Esophagus muscularis mucosa (tissue), 4 donors: Measurements from ENCODE around the gene PEAK3. TPM values are rescaled to one million over a fixed set of nuclear protein-coding genes. Genes with fewer than 3 reads are reported as not detected.

Experiments
- DNase-seq: peaks from one replicate; pipeline ENCODE4 v3.0.0-alpha.2; 2017; ENCODE audit errors: extremely low spot score
- H3K27ac ChIP-seq, 4 donors: fragments of 200-600 bp; sonication (generic); replicated peaks in 1 of 4; 1 replicate in 3 of 4; 2 replicates in 1 of 4; pipeline ENCODE4 v1.5.1; 2016 to 2019; ENCODE audit warnings: mild to moderate bottlenecking in 1 of 4
- H3K27me3 ChIP-seq, 4 donors: fragments of 200-600 bp; sonication (generic); one replicate each; pipeline versions ENCODE4 v1.5.1 to v1.6.0; 2016 to 2019
- H3K36me3 ChIP-seq, 4 donors: fragments of 200-600 bp; sonication (generic); one replicate each; pipeline ENCODE4 v1.5.1; 2016 to 2019
- H3K4me1 ChIP-seq, 4 donors: fragments of 200-600 bp; sonication (generic); one replicate each; pipeline ENCODE4 v1.5.1; 2016 to 2019
- H3K4me3 ChIP-seq, 4 donors: fragments of 200-600 bp; sonication (generic); 1 replicate in 2 of 4; 2 replicates in 2 of 4; pipeline ENCODE4 v1.5.1; 2016 to 2019; ENCODE audit warnings: mild to moderate bottlenecking in 4 of 4, moderate library complexity in 1 of 4
- H3K9me3 ChIP-seq, 4 donors: fragments of 200-600 bp; sonication (generic); 1 replicate in 3 of 4; 2 replicates in 1 of 4; pipeline ENCODE4 v1.5.1; 2016 to 2019
- EP300 ChIP-seq: sonication (generic); formaldehyde crosslinking; IDR thresholded peaks from one replicate; pipeline ENCODE4 v1.6.1; 2017; ENCODE audit warnings: antibody characterized with exemption
- POLR2A ChIP-seq: fragments of 450-650 bp; IDR thresholded peaks from one replicate; pipeline ENCODE4 v1.6.1; 2017; ENCODE audit warnings: antibody characterized with exemption, moderate library complexity, mild to moderate bottlenecking, low read depth
- POLR2AphosphoS5 ChIP-seq, 2 donors: sonication (generic); formaldehyde crosslinking; IDR thresholded peaks; one replicate each; pipeline ENCODE4 v1.6.1; 2017; ENCODE audit warnings: antibody characterized with exemption in 2 of 2
- WGBS: methylation state at CpG from one replicate; pipeline ENCODE4 v1.1.5; 2018; 5-methylcytosine and 5-hydroxymethylcytosine counted together
- intact Hi-C: fragments of 100-400 bp; cut with DNase I; formaldehyde crosslinking; loops from one replicate; pipeline ENCODE4 v1.15.1; 2023
- total RNA-seq, 4 donors: library from RNA; depleted of rRNA; stranded (reverse); fragments of >200 nt; gene quantifications; one replicate each; pipeline versions ENCODE4 v1.1.0 to v1.2.1, GENCODE V29; 2016
- TF ChIP-seq, protein P1 (sequence below), 3 experiments: fragments of 200-600 bp in 2 of 3; fragments of 450-650 bp in 1 of 3; sonication (generic) in 2 of 3; IDR thresholded peaks; one replicate each; pipeline ENCODE4 v1.5.1; 2017 to 2019; ENCODE audit warnings: antibody characterized with exemption in 3 of 3, mild to moderate bottlenecking in 2 of 3, moderate library complexity in 1 of 3

Gene PEAK3
- total RNA-seq, 4 donors from 2014 or later = 0.78 to 2.3 (median 1.3) TPM

DNA sequence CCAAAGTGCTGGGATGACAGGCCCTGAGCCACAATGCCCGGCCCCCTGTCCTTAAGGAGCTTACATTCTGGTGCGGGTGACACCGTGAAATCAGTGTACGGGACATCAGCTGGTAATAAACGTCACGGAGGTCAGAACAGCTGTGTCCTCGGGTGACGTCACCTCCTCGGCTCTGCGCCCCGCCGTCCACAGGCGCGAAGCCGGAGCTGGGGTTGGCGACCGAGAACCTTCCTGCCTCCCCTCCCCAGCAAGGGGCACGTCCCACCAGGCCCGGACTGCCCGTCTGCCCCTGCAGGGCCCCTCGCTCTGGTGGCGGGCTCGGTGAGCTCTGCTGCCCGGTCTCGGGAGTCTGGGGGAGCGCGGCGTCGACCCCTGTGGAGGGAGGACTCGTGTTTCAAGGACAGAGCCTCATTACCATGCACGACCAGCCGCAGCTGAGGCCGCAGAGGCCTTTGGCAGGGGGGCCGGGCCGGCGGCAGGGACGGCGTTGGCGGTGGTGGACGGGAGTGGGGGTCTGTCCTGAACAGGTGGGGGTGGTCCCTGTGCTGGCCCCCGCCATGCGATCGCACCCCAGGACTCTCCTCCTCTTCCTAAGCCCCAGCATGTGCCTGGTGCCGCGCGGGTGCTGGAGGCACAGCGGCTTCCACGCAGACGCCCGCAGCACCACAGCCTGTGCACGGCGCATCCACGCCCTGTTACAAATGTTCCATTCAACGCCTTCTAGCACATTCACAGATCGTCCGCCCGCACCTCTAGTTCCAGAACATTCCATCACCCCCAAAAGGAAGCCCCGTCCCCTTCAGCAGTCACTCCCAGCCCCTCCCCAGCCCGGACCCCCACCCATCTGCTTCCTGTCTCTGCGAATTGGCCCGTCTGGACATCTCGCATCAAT, 20.6 kb upstream of the PEAK3 start:
- TF ChIP-seq, protein P1, sequence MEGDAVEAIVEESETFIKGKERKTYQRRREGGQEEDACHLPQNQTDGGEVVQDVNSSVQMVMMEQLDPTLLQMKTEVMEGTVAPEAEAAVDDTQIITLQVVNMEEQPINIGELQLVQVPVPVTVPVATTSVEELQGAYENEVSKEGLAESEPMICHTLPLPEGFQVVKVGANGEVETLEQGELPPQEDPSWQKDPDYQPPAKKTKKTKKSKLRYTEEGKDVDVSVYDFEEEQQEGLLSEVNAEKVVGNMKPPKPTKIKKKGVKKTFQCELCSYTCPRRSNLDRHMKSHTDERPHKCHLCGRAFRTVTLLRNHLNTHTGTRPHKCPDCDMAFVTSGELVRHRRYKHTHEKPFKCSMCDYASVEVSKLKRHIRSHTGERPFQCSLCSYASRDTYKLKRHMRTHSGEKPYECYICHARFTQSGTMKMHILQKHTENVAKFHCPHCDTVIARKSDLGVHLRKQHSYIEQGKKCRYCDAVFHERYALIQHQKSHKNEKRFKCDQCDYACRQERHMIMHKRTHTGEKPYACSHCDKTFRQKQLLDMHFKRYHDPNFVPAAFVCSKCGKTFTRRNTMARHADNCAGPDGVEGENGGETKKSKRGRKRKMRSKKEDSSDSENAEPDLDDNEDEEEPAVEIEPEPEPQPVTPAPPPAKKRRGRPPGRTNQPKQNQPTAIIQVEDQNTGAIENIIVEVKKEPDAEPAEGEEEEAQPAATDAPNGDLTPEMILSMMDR (IDR thresholded peaks at IDR 0.05) = no peak
- TF ChIP-seq POLR2A (no peak), EP300 (no peak), POLR2AphosphoS5 (IDR thresholded peaks at IDR 0.05) (peak in 1 of 2 donors; percentile 25)
- H3K4me1 ChIP-seq = peaks cover 7 to 17% (median 12%) of the 10 kb centered on the region in 4 donors
- H3K27ac ChIP-seq = no peak overlapping the region
- H3K36me3 ChIP-seq = no peaks in the 10 kb centered on the region
- peaks cover 4 to 69% (median 31%) of the 10 kb centered on the region in 4 donors for H3K27me3 ChIP-seq
- 35% methylated on average over 26 of the region's 62 CpGs for WGBS
- H3K9me3 ChIP-seq = no peaks in the 10 kb centered on the region
- intact Hi-C loops = no loop called here
- peak overlapping the region in 1 of 4 donors; percentile 30 for H3K4me3 ChIP-seq
- no peak for DNase-seq

DNA sequence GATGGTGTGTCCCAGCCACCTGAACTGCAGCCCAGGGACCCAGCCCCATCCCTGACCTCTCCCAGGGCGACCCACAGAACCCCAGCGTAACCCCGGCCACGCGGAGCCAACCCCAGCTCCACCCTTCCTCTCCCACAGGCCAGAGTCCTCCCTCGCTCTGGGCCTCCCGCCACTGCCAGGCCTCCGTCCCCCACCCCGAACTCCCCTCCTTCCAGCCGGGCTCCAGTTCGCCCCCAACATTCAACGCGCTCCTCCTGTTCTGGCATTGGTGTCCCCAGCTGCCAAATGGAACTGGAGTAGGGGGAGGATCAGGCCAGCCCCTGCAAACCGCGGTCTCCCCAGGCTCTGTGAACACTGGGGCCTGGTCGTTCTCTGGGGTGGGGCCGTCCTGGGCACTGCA, 18.6 kb upstream of the PEAK3 start:
- Histone ChIP-seq H3K27me3 (peaks cover 0 to 48% (median 17%) of the 10 kb centered on the region in 4 donors), H3K4me3 (no peak overlapping the region), H3K27ac (no peak overlapping the region), H3K36me3 (no peaks in the 10 kb centered on the region), H3K9me3 (no peaks in the 10 kb centered on the region), H3K4me1 (peaks cover 7 to 15% (median 11%) of the 10 kb centered on the region in 4 donors)
- DNase-seq = no peak
- no peak for TF ChIP-seq POLR2AphosphoS5 (IDR thresholded peaks at IDR 0.05)
- TF ChIP-seq POLR2A = no peak
- TF ChIP-seq, protein P1 (IDR thresholded peaks at IDR 0.05) = no peak
- no peak for TF ChIP-seq EP300
- intact Hi-C loops = no loop called here
- 81% methylated on average over 15 of the region's 17 CpGs for WGBS

DNA sequence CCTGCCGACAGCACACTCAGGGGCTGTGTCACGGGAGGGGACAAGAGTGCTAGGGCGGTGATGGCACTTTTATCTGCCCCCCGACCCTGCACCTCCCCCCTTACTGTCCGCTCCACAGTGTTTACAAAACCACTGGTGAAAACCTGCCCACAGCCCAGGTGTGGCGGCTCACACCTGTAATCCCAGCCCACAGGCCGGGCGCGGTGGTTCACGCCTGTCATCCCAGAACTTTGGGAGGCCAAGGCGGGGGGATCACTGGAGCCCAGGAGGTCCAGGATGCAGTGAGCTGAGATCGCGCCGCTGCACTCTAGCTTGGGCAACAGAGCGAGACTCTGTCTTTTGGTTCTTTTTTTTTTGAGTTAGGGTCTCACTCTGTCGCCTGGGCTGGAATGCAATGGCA, 14.2 kb upstream of the PEAK3 start:
- Histone ChIP-seq H3K4me1 (peaks cover 18 to 30% (median 25%) of the 10 kb centered on the region in 4 donors), H3K27ac (no peak overlapping the region), H3K9me3 (no peaks in the 10 kb centered on the region), H3K27me3 (peaks cover 2 to 44% (median 9%) of the 10 kb centered on the region in 4 donors), H3K36me3 (no peaks in the 10 kb centered on the region), H3K4me3 (no peak overlapping the region)
- no peak for DNase-seq
- TF ChIP-seq POLR2AphosphoS5 (IDR thresholded peaks at IDR 0.05) = no peak
- no peak for TF ChIP-seq EP300
- TF ChIP-seq, protein P1 (IDR thresholded peaks at IDR 0.05) = no peak
- 99% methylated on average over 13 of the region's 16 CpGs for WGBS
- intact Hi-C loops = no loop called here

DNA sequence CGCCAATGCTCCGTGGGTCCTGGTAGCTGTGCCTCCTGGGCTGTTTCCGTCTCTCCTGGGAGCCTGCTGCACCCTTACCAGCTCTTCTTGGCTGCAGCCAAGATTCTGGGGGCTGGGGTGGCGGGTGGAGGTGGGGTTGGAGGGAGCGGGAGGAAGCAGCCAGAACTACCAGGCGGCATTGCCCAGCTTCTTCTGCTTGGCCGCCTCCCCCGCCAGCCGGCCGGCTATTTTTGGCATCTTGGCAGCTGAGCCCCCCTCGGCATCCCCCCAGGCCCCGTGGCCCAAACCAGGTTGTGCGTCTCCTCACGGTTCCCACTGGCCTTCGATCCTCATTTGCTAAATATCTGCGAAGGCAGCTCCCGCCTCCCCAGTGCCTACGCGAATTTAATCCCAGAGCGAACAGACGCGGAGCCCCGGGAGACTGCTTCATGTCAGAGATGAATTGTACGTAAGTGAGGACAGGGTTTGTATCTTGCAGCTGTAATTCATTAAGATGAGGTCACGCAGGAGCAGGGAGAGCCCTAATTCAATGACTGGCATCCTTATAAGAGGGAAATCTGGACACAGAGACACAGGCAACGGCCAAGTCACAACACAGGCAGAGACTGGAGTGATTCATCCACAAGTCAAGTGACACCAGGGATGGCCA, 12.8 kb upstream of the PEAK3 start:
- H3K4me1 ChIP-seq = peaks cover 31 to 43% (median 38%) of the 10 kb centered on the region in 4 donors
- DNase-seq = no peak
- intact Hi-C loops = no loop called here
- H3K27me3 ChIP-seq = peaks cover 3 to 48% (median 22%) of the 10 kb centered on the region in 4 donors
- peak overlapping the region; percentile 31 to 69 (median 56) for H3K27ac ChIP-seq
- H3K4me3 ChIP-seq = peak overlapping the region; percentile 33 to 44 (median 36)
- no peaks in the 10 kb centered on the region for H3K9me3 ChIP-seq
- 15% methylated on average over 21 of the region's 26 CpGs for WGBS
- TF ChIP-seq EP300 (no peak), POLR2AphosphoS5 (IDR thresholded peaks at IDR 0.05) (peak in 1 of 2 donors; percentile 6)
- H3K36me3 ChIP-seq = no peaks in the 10 kb centered on the region

DNA sequence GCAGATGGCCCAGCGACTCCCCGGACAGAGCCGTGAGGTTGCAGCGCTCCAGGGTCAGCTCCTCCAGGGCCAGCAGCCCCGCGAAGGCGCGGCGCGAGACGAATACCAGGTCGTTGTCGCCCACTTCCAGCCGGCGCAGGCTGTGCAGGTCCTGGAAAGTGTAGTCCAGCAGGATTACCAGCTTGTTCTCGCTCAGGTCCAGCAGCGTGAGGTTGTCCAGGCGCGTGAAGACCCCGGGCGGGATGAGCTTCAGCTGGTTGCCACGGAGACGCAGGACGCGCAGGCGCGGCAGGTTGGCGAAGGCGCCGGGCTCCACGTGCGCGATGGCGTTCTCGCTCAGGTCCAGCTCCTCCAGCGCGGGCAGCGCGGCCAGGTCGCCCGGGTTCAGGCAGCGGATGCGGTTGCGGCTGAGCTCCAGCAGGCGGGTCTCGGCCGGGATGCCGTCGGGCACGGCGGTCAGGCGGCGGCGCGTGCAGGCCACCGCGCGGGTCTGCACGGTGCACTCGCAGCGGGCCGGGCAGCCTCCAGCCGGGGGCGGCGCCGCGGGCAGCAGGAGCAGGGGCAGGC, 9.3 kb upstream of the PEAK3 start:
- H3K4me3 ChIP-seq = peak overlapping the region; percentile 43 to 52 (median 48)

More for the DNA sequence above, 9.3 kb upstream of the PEAK3 start:
- Histone ChIP-seq H3K9me3 (no peaks in the 10 kb centered on the region), H3K27ac (no peak overlapping the region), H3K4me1 (peaks cover 35 to 49% (median 46%) of the 10 kb centered on the region in 4 donors), H3K27me3 (peaks cover 3 to 66% (median 36%) of the 10 kb centered on the region in 4 donors), H3K36me3 (no peaks in the 10 kb centered on the region)
- DNase-seq = no peak
- 0% methylated on average over 12 of the region's 67 CpGs for WGBS
- intact Hi-C loops = no loop called here
- TF ChIP-seq, protein P1 (IDR thresholded peaks at IDR 0.05) = no peak
- no peak for TF ChIP-seq POLR2AphosphoS5 (IDR thresholded peaks at IDR 0.05)
